Measurements from ENCODE around the gene AHCYL1.

GRCh38 chr1:110061341-110061740 is 76.8 kb downstream of the AHCYL1 start:
- TF ChIP-seq CTCF (IDR thresholded peaks at IDR 0.05) = no peak
- no peak for TF ChIP-seq POLR2A (IDR thresholded peaks at IDR 0.05)

All from thyroid gland (tissue), 4 donors.